DMS153 treated with DMSO at 0.1 percent for 48 hours (cell line): ENCODE measurements around the gene TNFRSF13B.
"Not testable (repeated sequence)": the region's sequence is repeated elsewhere in the genome, so short reads cannot be mapped to it uniquely, and the experiment has no call there.

Experiments used
- DNase-seq: peaks from one replicate; lab custom pipeline; 2025; ENCODE audit not compliant: unreplicated experiment; lab: John Stamatoyannopoulos, UW

The TNFRSF13B gene

GRCh38 chr17:16987830-16988601 lies 16.1 kb upstream of the TNFRSF13B start:
- DNase-seq = no peak

GRCh38 chr17:16987066-16987829 lies 15.3 kb upstream of the TNFRSF13B start:
- DNase-seq = no peak

- no peak for DNase-seq
These were observed 14.5 kb upstream of the TNFRSF13B start for GRCh38 chr17:16986391-16986790.

GRCh38 chr17:16981928-16982327 lies 10.0 kb upstream of the TNFRSF13B start:
- no peak for DNase-seq

GRCh38 chr17:16980813-16981731 lies 9.2 kb upstream of the TNFRSF13B start:
- no peak for DNase-seq

GRCh38 chr17:16980061-16980460 lies 8.1 kb upstream of the TNFRSF13B start:
- DNase-seq = no peak

- DNase-seq = not testable (repeated sequence)
These were observed 7.4 kb upstream of the TNFRSF13B start for GRCh38 chr17:16979237-16979823.

- no peak for DNase-seq
These were observed 6.0 kb upstream of the TNFRSF13B start for GRCh38 chr17:16977932-16978331.

GRCh38 chr17:16976725-16977550 lies 5.0 kb upstream of the TNFRSF13B start:
- DNase-seq = no peak

GRCh38 chr17:16975744-16976625 lies 4.1 kb upstream of the TNFRSF13B start:
- DNase-seq = no peak

- DNase-seq = no peak
These were observed 3.3 kb upstream of the TNFRSF13B start for GRCh38 chr17:16975277-16975651.

GRCh38 chr17:16974569-16975276 lies 2.8 kb upstream of the TNFRSF13B start:
- DNase-seq = no peak

- DNase-seq = no peak
These were observed 2.0 kb upstream of the TNFRSF13B start for GRCh38 chr17:16973760-16974540.

- DNase-seq = not testable (repeated sequence)
These were observed 1.1 kb upstream of the TNFRSF13B start for GRCh38 chr17:16973043-16973442.

- DNase-seq = no peak
These were observed 428 bp upstream of the TNFRSF13B start for GRCh38 chr17:16972346-16972745.

GRCh38 chr17:16969931-16970906 lies 1.7 kb downstream of the TNFRSF13B start:
- DNase-seq = no peak

- DNase-seq = no peak
These were observed 3.1 kb downstream of the TNFRSF13B start for GRCh38 chr17:16968786-16969185.
